Stimulated activated CD4-positive, alpha-beta T cell treated with anti-CD3 and anti-CD28 coated beads, TNF-alpha, amount 100 ng/mL, for 4 hours (primary cell): ENCODE data around the gene PTPRJ.
"Not testable (repeated sequence)": the region's sequence is repeated elsewhere in the genome, so short reads cannot be mapped to it uniquely, and the experiment has no call there.

Source experiments
- DNase-seq, 3 experiments: peaks; one replicate each; pipeline ENCODE4 v3.0.0-alpha.2; 2020; ENCODE audit warnings: low read depth in 3 of 3

The PTPRJ gene

DNA sequence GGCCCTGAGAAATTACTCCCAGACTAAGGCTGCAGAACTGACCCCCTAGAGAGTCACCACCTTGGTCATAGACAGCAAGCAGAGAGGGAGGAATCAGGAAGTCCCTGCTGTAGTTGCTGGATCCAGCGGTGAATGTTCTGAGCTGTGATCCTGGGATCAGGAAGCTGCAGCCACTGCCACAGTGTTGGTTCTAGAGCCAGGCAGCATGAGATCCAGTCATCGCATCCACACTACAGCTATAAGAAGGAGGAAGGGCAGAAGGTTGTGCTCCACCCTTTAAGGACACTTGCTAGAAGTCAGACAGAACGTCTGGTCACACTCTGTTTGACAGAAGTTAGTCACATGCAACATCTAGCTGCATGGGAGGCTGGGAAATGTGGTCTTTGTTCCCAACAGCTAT is 131.5 kb downstream of the PTPRJ start:
- DNase-seq = no peak

DNA sequence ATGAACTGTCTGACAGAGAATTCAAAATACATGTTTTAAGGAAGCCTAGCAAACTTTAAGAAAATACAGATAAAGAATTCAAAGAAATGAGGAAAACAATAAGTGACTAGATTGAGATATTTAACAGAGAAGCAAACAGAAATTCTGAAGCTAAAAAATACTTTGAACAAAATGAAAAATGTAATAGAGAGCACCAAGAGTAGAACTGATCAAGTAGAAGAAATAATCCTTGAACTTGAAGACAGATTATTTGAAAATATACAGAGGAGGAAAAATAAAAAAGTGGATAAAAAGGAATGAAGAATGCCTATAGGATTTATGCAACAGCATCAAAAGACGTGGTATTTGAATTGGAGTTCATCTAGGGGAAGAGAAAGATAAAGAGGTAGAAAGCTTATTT is 134.4 kb downstream of the PTPRJ start:
- no peak for DNase-seq

DNA sequence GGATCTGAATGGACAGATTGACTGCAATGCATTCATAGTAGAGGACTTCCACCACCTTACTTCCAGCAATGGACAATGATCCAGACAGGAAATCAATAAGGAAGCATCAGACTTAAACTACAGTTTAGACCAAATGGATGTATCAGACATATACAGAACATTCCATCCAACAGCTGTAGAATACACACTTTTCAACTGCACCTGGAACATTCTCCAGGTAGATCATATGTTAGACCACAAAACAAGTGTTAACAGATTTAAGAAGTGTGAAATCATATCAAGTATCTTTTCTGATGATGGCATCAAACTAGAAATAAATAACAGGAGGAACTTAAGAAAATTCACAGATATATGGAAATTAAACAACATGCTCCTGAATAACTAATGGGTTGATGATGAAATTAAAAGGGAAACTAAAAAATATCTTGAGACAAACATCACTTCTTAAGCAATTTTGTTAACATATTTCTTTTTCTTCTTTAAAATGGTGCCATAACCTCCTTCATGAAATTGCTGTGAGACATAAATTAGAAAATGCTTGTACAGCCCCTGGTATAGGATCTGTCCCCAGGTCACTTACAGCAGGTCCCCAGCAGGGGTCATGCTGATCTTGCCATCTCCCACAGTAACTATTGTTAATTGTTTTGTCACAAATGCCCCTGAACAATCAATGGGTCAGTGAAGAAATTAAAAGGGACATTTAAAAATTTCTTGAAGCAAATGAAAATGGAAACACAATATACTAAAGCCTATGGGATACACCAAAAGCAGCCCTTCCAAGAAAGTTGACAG is 136.3 kb downstream of the PTPRJ start:
- DNase-seq = no peak

DNA sequence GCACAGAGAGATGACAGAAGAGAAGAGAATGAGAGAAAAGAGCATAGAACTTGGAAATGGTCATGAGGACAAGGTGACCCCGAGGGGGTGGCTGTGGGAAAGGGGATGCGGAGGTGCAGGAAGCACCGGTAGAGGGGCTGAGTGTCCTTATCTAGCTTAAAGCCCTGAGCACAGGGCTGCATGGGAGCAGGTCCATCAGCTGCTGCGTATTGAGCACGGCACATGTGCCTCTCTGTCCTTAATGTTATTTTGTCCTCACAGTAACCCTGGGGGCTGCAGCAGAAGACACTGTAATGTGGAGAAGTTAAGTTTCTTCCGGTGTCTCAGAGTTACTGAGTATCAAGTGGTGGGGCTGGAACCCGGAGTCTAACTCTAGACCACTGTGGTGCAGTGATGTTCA is 141.9 kb downstream of the PTPRJ start:
- no peak for DNase-seq

DNA sequence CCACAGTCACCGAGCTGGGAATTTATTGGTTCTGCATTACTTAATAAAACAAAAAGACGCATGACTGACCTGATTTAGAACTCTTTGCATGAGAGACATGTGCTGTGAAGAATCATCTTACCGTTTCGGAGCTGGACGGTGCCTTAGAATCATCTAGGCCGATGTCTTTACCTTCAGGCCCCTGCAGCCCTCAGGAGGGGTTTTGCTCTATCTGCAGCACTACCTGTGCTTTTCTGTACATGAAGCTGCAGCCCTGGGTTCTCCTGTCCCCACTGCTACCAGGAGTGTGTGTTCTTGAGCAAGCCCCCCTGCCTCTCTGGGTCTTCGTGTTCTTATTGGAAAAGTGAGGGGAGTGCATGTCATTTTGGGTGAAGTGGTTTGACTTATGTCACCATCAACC is 142.3 kb downstream of the PTPRJ start:
- no peak for DNase-seq

DNA sequence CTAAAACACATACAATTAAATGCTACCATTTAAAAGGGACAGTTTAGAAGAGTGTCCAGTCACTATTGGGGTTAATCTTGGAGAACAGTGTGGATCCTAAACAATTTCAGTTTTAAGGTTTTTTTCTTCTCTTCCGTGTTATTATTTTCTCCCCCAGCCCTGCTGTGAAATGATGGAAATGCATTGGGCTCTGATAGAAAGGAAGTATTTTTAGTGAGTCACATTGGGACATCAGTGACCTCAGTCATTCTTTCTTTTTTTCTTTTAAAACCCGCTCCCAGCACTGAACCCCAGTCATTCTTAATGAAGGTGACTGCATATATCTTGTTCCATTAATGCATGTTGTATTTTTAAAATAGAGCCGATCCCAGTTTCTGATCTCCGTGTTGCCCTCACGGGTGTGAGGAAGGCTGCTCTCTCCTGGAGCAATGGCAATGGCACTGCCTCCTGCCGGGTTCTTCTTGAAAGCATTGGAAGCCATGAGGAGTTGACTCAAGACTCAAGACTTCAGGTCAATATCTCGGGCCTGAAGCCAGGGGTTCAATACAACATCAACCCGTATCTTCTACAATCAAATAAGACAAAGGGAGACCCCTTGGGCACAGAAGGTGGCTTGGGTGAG is 143.0 kb downstream of the PTPRJ start:
- no peak for DNase-seq

DNA sequence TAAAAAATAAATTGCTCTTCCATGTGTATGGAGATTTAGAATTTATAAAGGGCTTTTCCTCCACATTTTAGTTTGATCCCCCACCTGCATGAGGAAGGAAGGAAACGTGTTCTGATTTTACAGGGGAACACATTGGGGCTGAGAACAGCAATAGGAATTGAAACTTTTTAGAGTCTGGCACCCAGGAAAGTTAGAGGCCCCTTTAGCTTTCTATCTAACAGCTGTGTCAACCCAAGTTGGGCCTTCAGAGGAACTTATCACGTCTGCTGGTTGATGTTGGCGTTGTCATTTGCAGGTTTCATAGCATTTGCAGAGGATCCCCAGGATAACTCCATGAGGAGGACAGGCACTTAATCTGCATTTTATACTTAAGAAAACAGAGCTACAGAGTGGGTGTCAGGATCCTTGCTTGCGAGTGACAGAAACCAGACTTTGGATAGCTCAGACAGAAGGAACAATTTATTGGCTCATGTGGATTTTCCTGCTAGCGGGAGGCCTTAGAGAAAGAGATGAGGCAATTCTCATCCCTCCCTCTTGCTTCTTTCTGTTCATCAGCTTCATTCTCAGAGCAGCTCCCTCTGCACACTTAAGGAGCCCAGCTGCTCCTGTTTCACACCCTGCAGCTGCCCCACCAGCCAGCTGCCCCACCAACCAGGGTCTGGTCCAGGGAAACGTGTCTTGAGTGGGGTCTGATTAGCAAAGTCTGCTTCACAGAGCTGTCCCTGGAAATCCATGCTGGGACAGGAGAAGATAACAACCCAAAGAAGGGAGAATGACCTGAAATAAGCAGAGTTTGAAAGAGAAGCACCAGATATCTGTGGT is 143.8 kb downstream of the PTPRJ start:
- no peak for DNase-seq

DNA sequence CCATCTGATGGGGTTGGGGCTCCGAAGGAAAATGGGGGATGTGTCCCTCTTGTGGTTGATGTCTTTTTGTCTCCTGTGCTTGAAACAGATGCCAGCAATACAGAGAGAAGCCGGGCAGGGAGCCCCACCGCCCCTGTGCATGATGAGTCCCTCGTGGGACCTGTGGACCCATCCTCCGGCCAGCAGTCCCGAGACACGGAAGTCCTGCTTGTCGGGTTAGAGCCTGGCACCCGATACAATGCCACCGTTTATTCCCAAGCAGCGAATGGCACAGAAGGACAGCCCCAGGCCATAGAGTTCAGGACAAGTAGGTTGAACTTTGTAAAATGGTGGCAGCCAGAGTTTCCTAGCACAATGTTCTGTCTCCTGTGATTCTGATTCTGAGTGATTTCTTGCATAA is 144.5 kb downstream of the PTPRJ start:
- DNase-seq = no peak

DNA sequence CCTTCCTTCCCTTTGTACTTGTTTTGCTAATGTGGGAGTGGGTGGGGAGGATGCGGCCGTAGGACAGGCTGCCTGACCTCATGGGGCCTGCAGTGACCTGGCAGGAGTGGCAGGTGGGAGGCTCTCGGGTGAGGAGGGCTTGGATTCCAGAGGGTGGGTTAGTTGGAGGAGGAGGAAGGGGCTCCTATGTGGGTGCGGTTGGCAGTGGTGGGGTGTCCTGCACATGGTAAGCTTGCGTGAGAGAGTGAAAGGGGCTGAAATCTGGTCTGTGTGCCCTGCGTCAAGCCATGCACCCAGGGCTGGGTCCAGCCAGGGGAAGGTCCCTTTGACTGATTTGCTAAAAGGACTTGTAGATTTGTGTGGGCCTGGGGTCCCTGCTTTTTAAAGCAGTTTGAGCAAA is 145.5 kb downstream of the PTPRJ start:
- no peak for DNase-seq

DNA sequence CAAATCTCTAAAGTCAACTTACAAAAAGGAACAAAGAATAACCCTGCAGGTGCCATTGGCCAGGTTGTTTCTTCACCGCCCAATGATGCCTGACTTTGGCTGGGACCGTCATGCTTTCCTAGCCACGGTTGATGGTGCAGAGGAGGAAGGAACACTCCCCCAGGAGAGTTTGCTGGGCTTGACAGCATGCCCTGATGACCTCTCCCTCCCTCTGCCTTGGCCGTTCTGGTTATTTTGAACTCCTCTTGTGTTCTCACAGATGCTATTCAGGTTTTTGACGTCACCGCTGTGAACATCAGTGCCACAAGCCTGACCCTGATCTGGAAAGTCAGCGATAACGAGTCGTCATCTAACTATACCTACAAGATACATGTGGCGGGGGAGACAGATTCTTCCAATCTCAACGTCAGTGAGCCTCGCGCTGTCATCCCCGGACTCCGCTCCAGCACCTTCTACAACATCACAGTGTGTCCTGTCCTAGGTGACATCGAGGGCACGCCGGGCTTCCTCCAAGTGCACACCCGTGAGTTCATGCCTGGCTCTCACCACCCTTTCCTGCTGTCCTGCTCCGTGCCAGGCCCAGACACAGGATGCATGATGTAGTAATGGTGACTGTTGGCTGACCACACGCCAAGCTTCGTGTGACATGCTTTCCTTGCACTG is 147.3 kb downstream of the PTPRJ start:
- no peak for DNase-seq

DNA sequence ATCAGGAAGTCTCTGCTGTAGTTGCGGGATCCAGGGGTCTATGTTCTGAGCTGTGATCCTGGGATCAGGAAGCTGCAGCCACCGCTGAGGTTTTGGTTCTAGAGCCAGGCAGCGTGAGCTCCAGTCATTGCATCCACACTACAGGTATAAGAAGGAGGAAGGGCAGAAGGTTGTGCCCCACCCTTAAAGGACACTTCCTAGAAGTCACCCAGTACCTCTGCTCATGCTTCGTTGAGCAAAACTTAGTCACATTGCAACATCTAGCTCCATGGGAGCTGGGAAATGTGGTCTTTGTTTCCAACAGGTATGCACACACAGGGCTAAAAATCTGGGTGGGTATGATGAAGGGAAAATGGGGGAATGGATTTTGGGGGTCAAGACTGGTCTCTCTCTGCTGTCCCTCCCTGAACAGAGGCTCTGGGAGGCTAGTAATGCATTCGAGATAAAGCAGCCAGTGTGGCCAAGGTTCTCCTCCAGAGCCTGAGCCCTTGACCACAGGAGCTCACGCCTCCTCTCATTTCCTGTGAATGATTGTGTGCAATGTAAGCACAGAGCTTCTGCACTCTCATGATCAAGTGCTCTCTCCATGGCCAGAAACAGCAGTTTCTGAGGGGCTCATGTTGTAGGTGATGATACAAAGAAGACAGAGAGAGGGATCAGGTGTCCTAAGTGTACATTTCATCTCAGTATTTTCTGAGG is 149.5 kb downstream of the PTPRJ start:
- DNase-seq = no peak

DNA sequence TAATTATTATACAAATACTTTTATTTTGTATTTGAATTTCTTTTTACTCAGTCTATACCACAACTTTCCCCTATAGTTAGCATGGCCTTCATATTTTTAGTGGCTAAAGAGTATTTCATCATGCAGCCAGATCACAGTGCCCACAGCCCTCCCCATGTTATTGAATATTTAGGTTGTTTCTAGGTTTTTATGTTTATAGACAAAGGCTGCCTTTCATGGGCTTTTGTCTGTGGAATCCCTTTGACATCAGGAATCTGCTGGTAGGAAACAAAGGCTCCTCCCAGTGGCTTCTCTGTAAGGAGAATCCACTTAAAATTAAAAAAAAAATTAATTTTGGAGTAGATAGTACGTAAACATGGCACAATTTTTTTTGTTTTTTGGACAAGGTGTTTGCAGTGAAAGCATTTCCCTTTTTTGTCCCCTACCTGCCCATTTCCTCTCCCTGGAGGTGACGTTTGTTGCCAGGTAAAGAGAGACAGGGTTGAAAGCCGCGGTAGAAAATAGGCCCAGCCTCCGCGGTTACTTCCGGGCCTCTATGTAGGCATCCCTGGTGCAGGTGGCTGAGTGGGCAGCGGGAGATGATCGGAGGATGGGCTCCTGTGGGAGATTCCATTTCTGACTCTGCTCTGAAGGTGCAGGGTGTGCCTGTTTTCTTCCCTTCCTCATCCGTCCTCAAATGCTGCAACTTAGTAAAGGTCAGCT is 154.0 kb downstream of the PTPRJ start:
- no peak for DNase-seq

DNA sequence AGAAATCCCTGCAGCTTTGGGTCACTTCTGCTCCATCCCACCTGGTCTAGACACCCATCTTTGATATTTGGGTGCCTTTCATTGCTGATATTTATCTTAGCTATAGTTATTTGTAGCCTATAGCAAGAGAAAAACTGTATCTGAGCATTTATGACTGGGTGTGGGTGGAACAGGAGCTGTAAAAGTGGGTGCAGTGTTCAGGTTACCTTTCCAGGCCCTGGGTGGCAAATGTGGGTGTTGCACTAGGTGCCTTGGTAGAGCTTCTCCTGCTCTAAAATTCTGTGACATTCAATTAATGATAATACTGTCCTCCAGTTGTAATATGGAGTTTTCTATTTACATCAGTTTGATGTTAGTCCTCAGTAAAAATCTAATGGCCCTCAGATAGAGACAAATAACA is 157.9 kb downstream of the PTPRJ start:
- DNase-seq = no peak

DNA sequence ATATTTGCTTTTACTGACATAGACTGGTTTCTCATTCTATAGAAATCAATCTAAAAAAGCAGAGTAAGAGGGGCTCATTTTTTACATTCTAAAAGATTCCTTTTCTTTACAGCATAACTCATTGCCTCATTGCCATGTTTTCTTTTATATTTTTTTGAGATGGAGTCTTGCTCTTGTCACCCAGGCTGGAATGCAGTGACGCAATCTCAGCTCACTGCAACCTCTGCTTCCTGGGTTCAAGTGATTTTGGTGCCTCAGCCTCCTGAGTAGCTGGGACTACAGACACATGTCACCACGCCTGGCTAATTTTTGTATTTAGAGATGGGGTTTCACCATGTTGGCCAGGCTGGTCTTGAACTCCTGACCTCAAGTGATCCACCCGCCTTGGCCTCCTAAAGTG is 159.5 kb downstream of the PTPRJ start:
- DNase-seq = not testable (repeated sequence)

DNA sequence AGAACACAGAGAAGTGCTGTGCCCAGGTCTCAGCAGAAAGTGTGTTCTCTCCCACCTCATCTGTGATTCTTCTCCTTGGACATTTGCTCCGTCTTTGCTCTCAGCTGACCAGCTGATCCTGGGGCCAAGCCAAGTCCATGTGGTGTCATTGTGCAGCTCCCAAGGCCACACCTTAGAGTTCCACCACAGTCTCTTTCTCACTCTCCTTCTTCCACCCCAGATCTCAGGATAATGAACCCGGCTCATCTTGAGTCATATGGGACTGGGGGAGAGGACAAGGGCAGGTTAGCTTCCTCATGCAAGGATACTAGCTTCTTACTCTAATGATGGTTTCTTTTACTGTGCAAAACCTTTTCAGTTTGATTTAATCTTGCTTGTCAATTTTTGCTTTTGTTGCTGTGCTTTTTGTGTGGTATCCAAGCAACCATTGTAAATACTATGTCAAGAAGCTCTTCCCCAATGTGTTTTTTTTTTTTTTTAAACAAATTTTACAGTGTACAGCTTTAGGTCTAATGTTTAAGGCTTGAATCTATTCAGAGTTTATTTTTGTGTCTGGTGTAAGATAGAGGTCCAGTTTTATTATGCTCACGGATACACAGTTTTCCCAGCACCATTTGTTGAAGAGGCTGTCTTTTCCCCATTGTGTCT is 161.2 kb downstream of the PTPRJ start:
- no peak for DNase-seq

DNA sequence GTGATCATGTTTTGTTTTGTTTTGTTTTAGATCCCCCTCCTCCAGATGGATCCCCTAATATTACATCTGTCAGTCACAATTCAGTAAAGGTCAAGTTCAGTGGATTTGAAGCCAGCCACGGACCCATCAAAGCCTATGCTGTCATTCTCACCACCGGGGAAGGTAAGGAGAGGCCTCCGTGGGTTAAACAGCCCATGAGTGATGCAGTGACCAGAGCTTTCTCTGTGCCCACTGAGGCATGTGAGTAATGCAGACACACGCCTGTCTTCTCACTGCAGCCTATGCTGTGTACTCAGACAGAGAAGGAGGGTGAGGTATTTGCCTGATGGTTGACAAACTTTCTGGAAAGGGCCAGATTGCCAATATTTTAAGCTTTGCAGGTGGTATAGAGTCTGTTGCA is 162.5 kb downstream of the PTPRJ start:
- no peak for DNase-seq

DNA sequence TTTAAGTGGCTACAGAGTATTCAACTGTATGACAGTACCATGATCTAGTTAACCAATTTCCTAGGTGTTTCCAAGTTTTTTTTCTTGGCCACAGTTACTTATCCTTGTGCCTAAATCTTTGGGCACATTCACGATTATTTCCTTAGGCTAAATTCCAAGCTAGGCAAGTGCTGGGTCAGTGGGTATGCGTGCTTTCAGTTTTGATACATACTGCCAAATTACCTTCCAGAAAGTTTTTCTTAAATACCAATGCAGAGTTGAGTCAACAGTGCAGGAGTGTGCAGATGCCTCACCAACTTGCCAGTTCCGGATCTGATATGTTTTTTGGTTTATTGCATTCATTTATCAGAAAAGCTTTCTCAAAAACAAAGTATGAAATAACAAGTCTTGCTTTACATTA is 168.4 kb downstream of the PTPRJ start:
- DNase-seq = no peak

DNA sequence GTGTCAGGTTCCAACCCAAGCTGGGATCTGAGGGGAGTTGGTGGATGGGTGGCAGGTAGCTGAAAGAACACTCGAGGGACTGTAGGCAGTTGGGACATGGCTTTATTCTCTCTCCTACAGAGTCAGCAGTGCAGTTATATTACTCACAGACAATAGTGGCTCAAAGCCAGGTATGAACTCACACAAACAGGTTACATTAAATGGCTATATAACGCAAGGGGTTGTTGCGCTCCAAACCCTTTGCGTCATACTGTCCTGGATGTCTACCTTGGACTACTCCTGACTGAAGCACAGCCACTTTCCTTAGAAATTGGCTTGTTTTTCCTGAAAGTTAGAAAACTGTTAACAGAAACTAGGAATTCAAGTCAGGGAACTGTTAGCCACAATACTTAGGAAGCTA is 169.9 kb downstream of the PTPRJ start:
- no peak for DNase-seq

DNA sequence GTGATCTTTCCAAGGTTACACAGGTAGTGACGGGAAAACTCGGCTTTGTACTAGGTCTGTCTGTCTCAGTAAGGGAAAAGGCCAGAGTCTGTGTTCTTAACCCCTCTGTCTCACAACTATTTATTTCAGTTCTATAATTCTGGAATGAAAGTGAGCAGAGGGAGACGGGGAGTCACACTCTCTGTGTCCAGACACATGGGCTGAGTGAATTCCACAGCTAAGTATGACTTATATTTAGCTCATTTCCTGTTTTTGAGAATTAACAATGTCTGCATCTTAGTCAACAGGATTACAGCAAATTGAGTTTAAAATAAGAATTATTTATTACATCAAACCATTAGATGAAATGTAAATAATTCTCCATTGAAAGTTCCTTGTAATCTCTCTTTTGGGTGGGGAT is 173.8 kb downstream of the PTPRJ start:
- DNase-seq = no peak
